Activated CD4-positive, alpha-beta T cell treated with anti-CD3 and anti-CD28 coated beads, Interleukin-2, amount 10 ng/mL, durations not matched to agents 7 days and 5 days (primary cell): ENCODE measurements around the gene SLC36A1. TPM values are rescaled to one million over a fixed set of nuclear protein-coding genes. Genes with fewer than 3 reads are reported as not detected.
"Not testable (repeated sequence)": the region's sequence is repeated elsewhere in the genome, so short reads cannot be mapped to it uniquely, and the experiment has no call there.

Source experiments
- CTCF ChIA-PET: fragments of 350-600 bp; sonication (Branson Sonifier 250); formaldehyde crosslinking; loops from one replicate; lab custom pipeline; 2021; ENCODE audit warnings: antibody characterized with exemption; lab: Charles Lee
- POLR2A ChIA-PET: fragments of 350-600 bp; sonication (Branson Sonifier 250); formaldehyde crosslinking; loops from one replicate; lab custom pipeline; 2021; ENCODE audit warnings: antibody characterized with exemption; lab: Charles Lee
- DNase-seq: peaks from one replicate; pipeline ENCODE4 v3.0.0-alpha.2; 2020
- H3K27ac Mint-ChIP-seq: one replicate; pipeline ENCODE4 v1.8.0; 2021; ENCODE audit warnings: mild to moderate bottlenecking, moderate library complexity, mixed read lengths
- H3K27me3 Mint-ChIP-seq: one replicate; pipeline ENCODE4 v1.8.0; 2021; ENCODE audit warnings: mixed read lengths
- H3K36me3 Mint-ChIP-seq: one replicate; pipeline ENCODE4 v1.8.0; 2021; ENCODE audit warnings: low read depth, mixed read lengths
- H3K4me1 Mint-ChIP-seq: one replicate; pipeline ENCODE4 v1.8.0; 2021; ENCODE audit warnings: mixed read lengths
- H3K4me3 Mint-ChIP-seq: one replicate; pipeline ENCODE4 v1.8.0; 2021; ENCODE audit warnings: mild to moderate bottlenecking, moderate library complexity, mixed read lengths
- H3K9me3 Mint-ChIP-seq: one replicate; pipeline ENCODE4 v1.8.0; 2021; ENCODE audit warnings: mixed read lengths
- total RNA-seq, 2 experiments: library from RNA; stranded (reverse); gene quantifications; one replicate each; pipeline ENCODE4 v1.2.3, GENCODE V29; 2021

Gene SLC36A1
- total RNA-seq, 2 experiments from 2014 or later, result 5.8 TPM

DNA sequence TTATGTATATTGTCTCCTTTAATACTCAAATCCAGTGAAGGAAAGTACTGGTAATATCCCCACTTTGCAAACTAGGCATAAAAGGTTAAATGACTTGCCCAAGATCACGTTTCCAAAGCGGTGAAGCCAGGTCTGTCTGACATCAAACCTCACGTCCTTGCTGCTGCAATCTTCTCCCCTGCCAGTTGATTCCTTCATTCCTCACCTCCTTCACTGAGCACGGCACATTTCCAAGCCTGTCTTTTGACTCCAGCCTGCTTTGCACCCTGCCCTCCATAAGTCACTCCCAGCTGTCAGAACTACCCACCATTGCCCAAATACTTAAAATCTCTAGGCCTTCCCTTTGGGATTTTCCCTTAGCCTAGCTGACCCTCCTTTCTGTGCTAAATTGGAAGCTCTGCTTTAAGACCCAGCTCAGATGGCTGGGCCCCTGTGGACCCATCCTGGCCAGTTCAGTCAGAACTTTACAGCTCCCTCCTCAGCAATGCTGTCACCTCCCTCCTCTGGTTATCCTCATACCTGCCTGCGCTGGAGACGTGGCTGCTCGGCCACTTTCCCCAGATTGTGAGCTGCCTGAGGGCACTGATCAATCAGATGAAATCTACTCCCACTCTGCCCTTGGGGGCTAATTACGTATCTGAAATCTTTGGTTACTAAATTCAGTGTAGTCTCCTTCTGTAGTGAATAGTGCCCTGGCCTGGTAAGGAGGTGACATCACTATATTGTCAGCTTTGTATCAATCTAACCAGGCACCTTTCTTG lies 51.2 kb downstream of the SLC36A1 start:
- Mint-ChIP-seq H3K36me3 (no peaks in the 10 kb centered on the region), H3K9me3 (no peaks in the 10 kb centered on the region), H3K4me1 (peaks cover 5% of the 10 kb centered on the region), H3K27me3 (no peaks in the 10 kb centered on the region), H3K4me3 (no peak overlapping the region), H3K27ac (no peak overlapping the region)
- ChIA-PET CTCF (interaction anchor here (1.1 to 1.2 kb wide), 2 partner anchors 10 to 28 kb away, joined by 3 read pairs; no protein-coding TSS in a partner anchor), POLR2A (interaction anchor here (0.6 kb wide), 1 partner anchor 49 kb away, joined by 4 read pairs; no protein-coding TSS in a partner anchor)
- no peak for DNase-seq

DNA sequence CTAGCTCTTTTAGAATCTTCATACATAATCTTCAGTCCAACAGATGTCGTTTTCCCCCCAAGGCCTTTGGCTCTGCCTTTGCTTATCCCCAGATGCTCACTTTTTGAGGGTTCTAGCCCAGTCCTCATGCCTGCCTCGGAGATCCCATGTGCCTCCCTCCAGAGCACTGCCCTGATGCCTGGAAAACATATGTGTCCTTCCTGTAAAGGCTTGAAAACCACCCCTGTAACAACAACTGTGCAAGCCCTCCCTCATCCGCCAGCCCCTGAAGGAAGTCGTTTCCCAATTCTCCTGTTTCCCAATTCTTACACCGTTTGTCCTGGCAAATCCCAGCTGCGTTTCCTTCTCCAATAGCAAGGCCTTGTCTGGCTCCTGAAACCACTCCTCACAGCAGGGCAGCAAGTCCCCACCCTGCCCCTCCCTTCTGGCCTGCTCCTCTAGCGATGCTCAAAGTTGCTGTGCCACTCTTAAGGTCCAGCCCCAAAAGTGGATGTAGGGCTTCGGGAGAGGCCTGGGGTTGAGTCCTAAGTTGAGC lies 52.2 kb downstream of the SLC36A1 start:
- H3K27me3 Mint-ChIP-seq, result no peaks in the 10 kb centered on the region
- no peak for DNase-seq
- H3K9me3 Mint-ChIP-seq, result no peaks in the 10 kb centered on the region
- ChIA-PET POLR2A (no interaction called here), CTCF (interaction anchor here (1.0 to 1.2 kb wide), 4 partner anchors 11 to 247 kb away, joined by 3 to 4 read pairs (median 3); partner anchors contain the start of genes GM2A and SLC36A1)
- no peak overlapping the region for H3K27ac Mint-ChIP-seq
- no peaks in the 10 kb centered on the region for H3K36me3 Mint-ChIP-seq
- no peak overlapping the region for H3K4me3 Mint-ChIP-seq
- peaks cover 5% of the 10 kb centered on the region for H3K4me1 Mint-ChIP-seq

DNA sequence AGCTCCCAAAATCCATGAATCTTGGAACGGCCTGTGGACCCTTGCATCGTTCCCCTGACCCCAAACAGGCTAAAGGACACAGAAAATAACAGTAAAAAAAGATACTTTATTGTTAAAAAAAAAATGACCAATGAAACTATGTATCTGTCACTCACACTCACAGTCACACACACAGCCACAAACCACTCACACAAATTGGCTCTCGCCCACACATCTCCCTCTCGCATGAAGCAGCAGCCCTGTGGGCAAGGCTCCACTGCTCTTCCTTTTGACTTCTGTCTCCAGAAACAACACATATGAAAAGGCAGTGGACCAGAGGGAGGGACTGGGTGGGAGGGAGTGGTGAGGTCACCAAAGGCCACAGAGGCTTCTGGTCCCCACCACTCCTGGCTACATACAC lies 56.6 kb downstream of the SLC36A1 start:
- H3K9me3 Mint-ChIP-seq, result no peaks in the 10 kb centered on the region
- no peaks in the 10 kb centered on the region for H3K36me3 Mint-ChIP-seq
- CTCF ChIA-PET, result no interaction called here
- H3K27ac Mint-ChIP-seq, result no peak overlapping the region
- H3K27me3 Mint-ChIP-seq, result no peaks in the 10 kb centered on the region
- DNase-seq, result no peak
- H3K4me3 Mint-ChIP-seq, result no peak overlapping the region
- POLR2A ChIA-PET, result no interaction called here
- H3K4me1 Mint-ChIP-seq, result peaks cover 5% of the 10 kb centered on the region

DNA sequence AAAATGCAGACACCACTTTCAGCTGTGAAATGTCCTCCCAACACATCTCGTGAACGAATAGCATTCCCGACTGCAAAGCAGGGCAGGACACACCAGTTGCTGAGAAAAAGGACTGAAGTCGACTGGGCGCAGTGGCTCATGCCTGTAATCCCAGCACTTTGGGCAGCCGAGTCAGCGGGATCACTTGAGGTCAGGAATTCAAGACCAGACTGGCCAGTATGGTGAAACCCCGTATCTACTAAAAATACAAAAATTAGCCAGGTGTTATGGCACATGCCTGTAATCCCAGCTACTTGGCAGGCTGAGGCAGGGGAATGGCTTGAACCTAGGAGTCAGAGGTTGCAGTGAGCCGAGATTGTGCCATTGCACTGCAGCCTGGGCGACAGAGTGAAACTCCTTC lies 60.9 kb downstream of the SLC36A1 start:
- H3K27ac Mint-ChIP-seq, H3K36me3 Mint-ChIP-seq, H3K4me1 Mint-ChIP-seq, DNase-seq, H3K27me3 Mint-ChIP-seq, H3K9me3 Mint-ChIP-seq, H3K4me3 Mint-ChIP-seq, POLR2A ChIA-PET: not testable (repeated sequence)
- CTCF ChIA-PET, result interaction anchor here (0.6 to 1.1 kb wide), 3 partner anchors 61 to 1339 kb away, joined by 3 read pairs; partner anchors contain the start of gene SLC36A1

DNA sequence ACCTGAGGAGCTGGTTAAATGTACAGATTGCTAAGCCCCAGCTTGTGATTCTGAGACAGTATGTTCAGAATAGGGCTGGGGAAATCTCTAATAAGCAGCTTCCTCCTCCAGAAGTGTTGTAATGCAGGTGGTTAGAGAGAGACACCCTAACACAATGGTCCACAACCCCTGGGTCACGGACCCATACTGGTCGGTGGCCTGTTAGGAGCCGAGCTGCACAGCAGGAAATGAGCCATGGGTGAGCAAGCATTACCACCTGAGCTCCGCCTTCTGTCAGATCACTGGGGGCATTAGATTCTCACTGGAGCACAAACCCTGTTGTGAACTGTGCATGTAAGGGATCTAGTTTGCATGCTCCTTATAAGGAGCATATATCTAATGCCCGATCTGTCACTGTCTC lies 61.8 kb downstream of the SLC36A1 start:
- Mint-ChIP-seq H3K9me3 (no peaks in the 10 kb centered on the region), H3K27ac (no peak overlapping the region), H3K4me1 (no peaks in the 10 kb centered on the region), H3K4me3 (no peak overlapping the region), H3K27me3 (no peaks in the 10 kb centered on the region), H3K36me3 (no peaks in the 10 kb centered on the region)
- no peak for DNase-seq
- CTCF ChIA-PET, result interaction anchor here (0.6 to 1.3 kb wide), 4 partner anchors 55 to 1340 kb away, joined by 3 read pairs; partner anchors contain the start of gene SLC36A1
- POLR2A ChIA-PET, result no interaction called here

DNA sequence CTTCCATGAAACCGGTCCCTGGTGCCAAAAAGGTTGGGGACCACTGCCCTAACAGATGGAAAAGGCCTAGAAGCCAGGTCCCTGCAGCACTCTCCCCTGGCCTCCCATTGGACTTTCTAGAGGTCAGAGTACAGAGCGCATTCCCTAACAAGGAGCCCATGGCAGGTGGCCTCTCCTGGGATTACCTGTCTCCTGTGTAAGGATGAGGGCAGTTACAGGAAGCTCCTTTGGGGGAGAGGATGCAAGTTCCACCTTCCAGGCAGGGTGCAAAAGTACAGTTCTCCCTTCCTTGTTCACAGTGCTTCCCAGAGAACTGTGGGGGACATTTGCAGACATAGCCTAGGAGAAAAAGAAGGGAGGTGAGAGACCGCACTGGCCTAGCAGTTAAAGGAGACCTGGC lies 62.4 kb downstream of the SLC36A1 start:
- Mint-ChIP-seq H3K27me3 (no peaks in the 10 kb centered on the region), H3K4me1 (no peaks in the 10 kb centered on the region), H3K27ac (no peak overlapping the region), H3K4me3 (no peak overlapping the region), H3K36me3 (no peaks in the 10 kb centered on the region), H3K9me3 (no peaks in the 10 kb centered on the region)
- ChIA-PET POLR2A (no interaction called here), CTCF (interaction anchor here (1.3 kb wide), 1 partner anchor 54 kb away, joined by 3 read pairs; no protein-coding TSS in a partner anchor)
- no peak for DNase-seq

DNA sequence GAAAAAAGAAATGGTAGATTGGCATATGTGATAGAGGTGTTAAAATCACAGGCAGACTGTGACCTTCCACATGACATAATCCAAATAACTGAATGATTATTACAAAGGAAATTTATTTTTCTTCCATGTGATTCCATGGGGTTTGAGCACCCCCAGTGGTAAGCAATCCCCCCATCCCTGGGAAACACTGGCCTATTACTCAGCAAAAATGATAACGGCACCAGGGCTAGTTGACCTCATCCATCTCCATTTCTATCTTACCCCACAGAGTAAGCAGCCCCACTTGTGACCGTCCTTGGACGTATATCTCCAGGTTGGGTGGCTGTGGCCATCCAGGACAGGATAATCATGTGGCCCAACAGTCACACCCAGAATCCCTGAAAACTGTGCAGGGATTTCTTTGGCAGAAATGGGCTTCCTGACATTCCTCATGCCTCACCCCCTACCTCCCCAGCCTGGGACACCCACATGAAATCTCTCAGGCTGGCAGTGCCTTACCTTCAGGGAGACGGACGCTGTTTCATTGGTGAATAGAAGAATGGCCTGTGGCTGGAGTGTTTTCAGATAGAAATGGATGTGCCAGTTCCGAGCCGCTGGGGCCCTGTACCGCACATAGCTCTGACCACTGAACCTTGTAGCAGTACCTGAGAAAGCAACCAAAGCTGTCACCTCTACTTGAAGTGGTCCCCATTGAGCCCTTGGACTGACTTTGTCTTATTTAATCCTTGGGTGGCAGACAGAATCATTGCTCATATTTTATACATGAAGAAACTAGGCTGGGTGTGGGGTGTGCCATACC lies 69.9 kb downstream of the SLC36A1 start:
- Mint-ChIP-seq H3K36me3 (no peaks in the 10 kb centered on the region), H3K27me3 (no peaks in the 10 kb centered on the region), H3K9me3 (no peaks in the 10 kb centered on the region), H3K4me3 (no peak overlapping the region), H3K4me1 (no peaks in the 10 kb centered on the region), H3K27ac (no peak overlapping the region)
- POLR2A ChIA-PET, result no interaction called here
- CTCF ChIA-PET, result no interaction called here
- DNase-seq, result no peak

DNA sequence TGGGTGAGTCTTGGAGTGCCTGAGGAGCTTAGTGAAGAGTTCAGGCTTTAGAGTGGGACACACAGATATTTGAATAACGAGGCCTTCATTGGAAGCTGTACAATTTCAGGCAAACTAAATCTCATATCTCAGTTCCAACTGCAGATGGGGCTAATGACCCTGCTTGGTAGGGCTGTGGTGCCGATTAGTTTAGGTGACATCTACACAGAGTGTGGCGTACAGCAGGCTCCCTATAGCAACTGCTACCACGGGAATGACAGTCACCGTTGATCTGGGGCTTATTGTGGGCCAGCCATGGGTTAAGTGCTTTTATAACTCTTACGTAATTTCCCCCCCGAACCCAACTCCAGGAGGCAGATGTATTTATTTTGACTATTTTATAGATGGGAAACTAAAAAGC lies 72.9 kb downstream of the SLC36A1 start:
- no peaks in the 10 kb centered on the region for H3K27me3 Mint-ChIP-seq
- peaks cover 3% of the 10 kb centered on the region for H3K4me1 Mint-ChIP-seq
- ChIA-PET CTCF (interaction anchor here (1.2 to 1.3 kb wide), 3 partner anchors 15 to 132 kb away, joined by 3 read pairs; partner anchors contain the start of gene SLC36A1), POLR2A (no interaction called here)
- H3K36me3 Mint-ChIP-seq, result no peaks in the 10 kb centered on the region
- H3K27ac Mint-ChIP-seq, result no peak overlapping the region
- DNase-seq, result no peak
- H3K9me3 Mint-ChIP-seq, result no peaks in the 10 kb centered on the region
- H3K4me3 Mint-ChIP-seq, result no peak overlapping the region

DNA sequence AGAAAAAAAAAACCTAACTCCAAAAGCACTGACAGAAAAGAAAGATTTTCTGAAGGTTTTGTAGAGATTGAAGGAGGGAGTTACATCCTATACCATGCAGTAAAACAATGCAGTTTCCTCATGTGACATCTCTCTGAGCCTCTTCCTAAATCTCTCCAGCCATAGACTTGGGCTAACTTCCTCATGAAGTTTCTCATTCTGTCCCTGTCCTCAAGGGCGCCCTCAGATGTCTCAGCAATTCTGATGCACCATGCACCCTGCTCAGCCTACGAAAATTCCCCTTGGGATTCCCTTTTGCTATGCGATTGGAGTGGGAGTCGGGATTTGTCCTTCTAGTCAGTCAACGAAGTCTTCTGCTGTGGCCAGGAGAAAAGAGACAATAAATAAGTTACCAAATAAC lies 74.8 kb downstream of the SLC36A1 start:
- ChIA-PET POLR2A (no interaction called here), CTCF (no interaction called here)
- Mint-ChIP-seq H3K27ac (no peak overlapping the region), H3K4me1 (peaks cover 3% of the 10 kb centered on the region), H3K9me3 (no peaks in the 10 kb centered on the region), H3K36me3 (no peaks in the 10 kb centered on the region), H3K27me3 (no peaks in the 10 kb centered on the region), H3K4me3 (no peak overlapping the region)
- DNase-seq, result no peak

DNA sequence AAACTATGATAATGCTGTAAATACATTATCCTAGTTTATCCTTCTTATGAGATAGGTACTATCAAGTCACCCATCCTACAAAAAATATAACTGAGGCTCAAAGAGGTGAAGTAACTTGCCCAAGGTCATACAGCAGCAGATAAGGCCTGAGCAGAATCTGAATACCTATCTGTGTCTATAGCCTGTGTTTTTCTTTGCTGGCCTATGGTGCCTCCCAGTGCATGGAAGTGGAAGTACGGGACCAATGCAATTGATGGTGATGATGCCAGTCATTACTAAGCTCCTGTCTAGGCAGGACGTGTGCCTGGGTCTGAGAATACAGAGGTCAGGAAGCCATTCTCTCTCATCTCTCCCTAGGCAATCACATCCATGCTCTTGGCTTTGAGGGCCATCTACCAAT lies 75.9 kb downstream of the SLC36A1 start:
- H3K27ac Mint-ChIP-seq, result no peak overlapping the region
- H3K4me3 Mint-ChIP-seq, result no peak overlapping the region

DNA sequence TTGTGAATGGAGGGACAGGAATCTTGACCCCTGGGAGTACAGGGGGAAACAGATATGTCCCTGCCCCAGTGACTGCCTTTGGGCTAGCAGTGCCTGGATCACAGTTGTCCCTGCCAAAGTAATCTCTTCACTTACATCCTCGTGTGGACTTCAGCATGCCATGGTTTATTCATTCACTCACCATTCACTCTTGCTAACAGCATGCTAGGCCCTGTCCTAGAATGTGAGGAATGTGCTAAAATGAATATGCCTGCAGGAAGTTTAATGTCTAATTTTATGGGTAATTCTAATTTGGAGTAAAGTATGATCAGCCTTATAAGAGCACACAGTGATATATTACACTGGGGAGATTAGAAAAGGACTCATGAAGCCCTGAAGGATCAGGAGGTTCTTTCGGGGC lies 80.8 kb downstream of the SLC36A1 start:
- CTCF ChIA-PET, result no interaction called here
- Mint-ChIP-seq H3K27me3 (no peaks in the 10 kb centered on the region), H3K4me1 (no peaks in the 10 kb centered on the region), H3K4me3 (no peak overlapping the region), H3K36me3 (no peaks in the 10 kb centered on the region), H3K27ac (no peak overlapping the region), H3K9me3 (no peaks in the 10 kb centered on the region)
- DNase-seq, result no peak
- POLR2A ChIA-PET, result no interaction called here

More for the DNA sequence above, 75.9 kb downstream of the SLC36A1 start:
- H3K36me3 Mint-ChIP-seq, result no peaks in the 10 kb centered on the region
- no peaks in the 10 kb centered on the region for H3K27me3 Mint-ChIP-seq
- ChIA-PET POLR2A (no interaction called here), CTCF (interaction anchor here (0.5 to 1.3 kb wide), 9 partner anchors 13 to 136 kb away, joined by 3 to 6 read pairs (median 4); partner anchors contain the start of gene SLC36A1)
- H3K9me3 Mint-ChIP-seq, result no peaks in the 10 kb centered on the region
- peaks cover 3% of the 10 kb centered on the region for H3K4me1 Mint-ChIP-seq
- peak; percentile 57 for DNase-seq

DNA sequence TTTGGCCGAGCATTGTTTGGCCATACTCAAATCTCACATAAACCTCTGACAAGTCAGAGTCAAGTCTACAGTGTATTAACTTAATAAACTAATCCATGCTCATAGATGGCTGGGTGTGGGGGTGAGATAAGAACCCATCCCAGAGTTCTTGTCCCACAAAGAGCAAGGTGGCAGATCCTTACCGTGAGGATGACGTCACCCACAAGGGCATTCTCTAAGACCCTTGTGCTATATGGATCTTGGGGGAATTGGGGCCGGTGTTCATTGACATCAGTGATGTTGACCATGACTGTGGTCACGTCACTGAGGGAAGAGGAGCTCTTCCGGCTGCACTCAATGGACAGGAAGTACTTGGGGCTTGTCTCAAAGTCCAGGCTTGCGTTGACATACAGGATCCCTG lies 81.6 kb downstream of the SLC36A1 start:
- Mint-ChIP-seq H3K4me3 (no peak overlapping the region), H3K4me1 (no peaks in the 10 kb centered on the region), H3K36me3 (no peaks in the 10 kb centered on the region), H3K27ac (no peak overlapping the region), H3K9me3 (no peaks in the 10 kb centered on the region), H3K27me3 (no peaks in the 10 kb centered on the region)
- ChIA-PET CTCF (interaction anchor here (1.5 kb wide), 1 partner anchor 82 kb away, joined by 4 read pairs; the partner anchor contains the start of gene SLC36A1), POLR2A (no interaction called here)
- DNase-seq, result no peak
